ENCODE measurements around the gene CACNA1F.
A peak's percentile ranks its signal among the peaks of the same experiment; 100 is the strongest.

The CACNA1F gene

GRCh38 chrX:49233176-49233575 is at the start of gene CACNA1F:
Gene CACNA1F (minus strand): TSS chrX:49233340. CDS start chrX:49233309, 31 bp downstream.
- DNase-seq (ENCODE audit: low spot score) = no peak

- DNase-seq (ENCODE audit: low spot score) = no peak
These were observed 49.5 kb upstream of the CACNA1F start for GRCh38 chrX:49282647-49283011.

- DNase-seq (ENCODE audit: low spot score) = no peak
These were observed 44.9 kb upstream of the CACNA1F start for GRCh38 chrX:49278081-49278480.

GRCh38 chrX:49277535-49277830 is 44.3 kb upstream of the CACNA1F start:
- no peak for DNase-seq (ENCODE audit: low spot score)

GRCh38 chrX:49276671-49277534 is 43.8 kb upstream of the CACNA1F start:
- DNase-seq (ENCODE audit: low spot score) = no peak

GRCh38 chrX:49276207-49276606 is 43.1 kb upstream of the CACNA1F start:
- DNase-seq (ENCODE audit: low spot score) = no peak

- DNase-seq (ENCODE audit: low spot score) = no peak
These were observed 40.1 kb upstream of the CACNA1F start for GRCh38 chrX:49273181-49273727.

GRCh38 chrX:49272421-49272820 is 39.3 kb upstream of the CACNA1F start:
- no peak for DNase-seq (ENCODE audit: low spot score)

- no peak for DNase-seq (ENCODE audit: low spot score)
These were observed 38.2 kb upstream of the CACNA1F start for GRCh38 chrX:49271341-49271740.

GRCh38 chrX:49270249-49270921 is 37.2 kb upstream of the CACNA1F start:
- DNase-seq (ENCODE audit: low spot score) = no peak

GRCh38 chrX:49269767-49270248 is 36.7 kb upstream of the CACNA1F start, which contains the start of gene PPP1R3F:
Gene PPP1R3F (plus strand): TSS chrX:49269793. CDS start chrX:49269870, 77 bp downstream.
- DNase-seq (ENCODE audit: low spot score) = no peak

- peak; percentile 96 for DNase-seq (ENCODE audit: low spot score)
These were observed 36.0 kb upstream of the CACNA1F start for GRCh38 chrX:49269010-49269766.

- DNase-seq (ENCODE audit: low spot score) = no peak
These were observed 35.5 kb upstream of the CACNA1F start for GRCh38 chrX:49268702-49269009.

- no peak for DNase-seq (ENCODE audit: low spot score)
These were observed 33.6 kb upstream of the CACNA1F start for GRCh38 chrX:49266523-49267445.

GRCh38 chrX:49264460-49264859 is 31.3 kb upstream of the CACNA1F start, which contains the start of gene FOXP3:
Gene FOXP3 (minus strand): TSS chrX:49264710. CDS start chrX:49258505, 6,205 bp downstream.
- DNase-seq (ENCODE audit: low spot score) = no peak

- no peak for DNase-seq (ENCODE audit: low spot score)
These were observed 30.5 kb upstream of the CACNA1F start for GRCh38 chrX:49263631-49264030.

GRCh38 chrX:49262603-49263002 is 29.5 kb upstream of the CACNA1F start:
- DNase-seq (ENCODE audit: low spot score) = no peak

- no peak for DNase-seq (ENCODE audit: low spot score)
These were observed 27.3 kb upstream of the CACNA1F start for GRCh38 chrX:49260221-49260985.

- DNase-seq (ENCODE audit: low spot score) = no peak
These were observed 25.6 kb upstream of the CACNA1F start for GRCh38 chrX:49258749-49259124.

Data from hematopoietic multipotent progenitor cell treated with erythropoietin and hydrocortisone succinate and interleukin-3 and kit ligand, for 15 days (in vitro differentiated cells).